Testis (tissue), 2 donors: ENCODE data around the gene MGLL.

ENCODE experiments used
- POLR2A ChIP-seq: fragments of 450-650 bp; IDR thresholded peaks from one replicate; pipeline ENCODE4 v1.6.1; 2017; ENCODE audit warnings: antibody characterized with exemption, mild to moderate bottlenecking, moderate library complexity
- TF ChIP-seq, protein P1 (sequence below), 3 experiments: fragments of 450-650 bp in 2 of 3; fragments of 200-600 bp in 1 of 3; sonication (generic) in 1 of 3; IDR thresholded peaks; one replicate each; pipeline ENCODE4 v1.5.1; 2016 to 2019; ENCODE audit warnings: antibody characterized with exemption in 3 of 3, mild to moderate bottlenecking in 2 of 3, moderate library complexity in 1 of 3

DNA sequence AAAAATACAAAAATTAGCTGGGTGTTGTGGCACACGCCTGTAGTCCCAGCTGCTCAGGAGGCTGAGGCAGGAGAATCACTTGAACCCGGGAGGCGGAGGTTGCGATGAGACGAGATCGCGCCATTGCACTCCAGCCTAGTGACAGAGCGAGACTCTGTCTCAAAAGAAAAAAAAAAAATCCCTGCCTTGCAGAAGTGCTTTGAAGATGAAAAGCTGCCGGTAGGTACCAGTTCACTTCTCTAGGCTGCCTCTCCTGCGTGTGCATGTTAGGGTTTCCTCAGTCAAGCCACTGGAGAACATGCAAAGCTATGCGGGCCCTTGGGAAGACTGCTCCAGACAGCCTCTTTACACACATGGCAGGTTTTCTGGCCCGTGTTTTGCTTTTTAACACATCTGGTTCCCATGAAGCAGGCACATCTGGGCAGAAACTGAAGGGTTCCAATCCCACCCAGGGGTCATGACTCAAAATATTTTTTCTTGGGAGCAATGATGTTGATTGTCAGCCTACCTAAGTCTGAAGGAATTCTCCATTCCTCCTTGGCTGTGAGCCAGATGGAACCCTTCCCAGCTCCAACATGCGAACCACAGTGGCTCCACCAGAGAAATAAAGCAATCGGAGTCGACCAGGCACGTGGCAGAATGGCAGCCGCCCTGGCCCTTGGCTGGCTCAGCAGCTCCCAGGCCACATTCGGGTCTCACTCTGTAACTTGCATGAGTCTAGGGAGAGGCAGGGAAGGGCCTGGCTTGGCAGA lies 29.6 kb downstream of the MGLL start:
- TF ChIP-seq, protein P1, sequence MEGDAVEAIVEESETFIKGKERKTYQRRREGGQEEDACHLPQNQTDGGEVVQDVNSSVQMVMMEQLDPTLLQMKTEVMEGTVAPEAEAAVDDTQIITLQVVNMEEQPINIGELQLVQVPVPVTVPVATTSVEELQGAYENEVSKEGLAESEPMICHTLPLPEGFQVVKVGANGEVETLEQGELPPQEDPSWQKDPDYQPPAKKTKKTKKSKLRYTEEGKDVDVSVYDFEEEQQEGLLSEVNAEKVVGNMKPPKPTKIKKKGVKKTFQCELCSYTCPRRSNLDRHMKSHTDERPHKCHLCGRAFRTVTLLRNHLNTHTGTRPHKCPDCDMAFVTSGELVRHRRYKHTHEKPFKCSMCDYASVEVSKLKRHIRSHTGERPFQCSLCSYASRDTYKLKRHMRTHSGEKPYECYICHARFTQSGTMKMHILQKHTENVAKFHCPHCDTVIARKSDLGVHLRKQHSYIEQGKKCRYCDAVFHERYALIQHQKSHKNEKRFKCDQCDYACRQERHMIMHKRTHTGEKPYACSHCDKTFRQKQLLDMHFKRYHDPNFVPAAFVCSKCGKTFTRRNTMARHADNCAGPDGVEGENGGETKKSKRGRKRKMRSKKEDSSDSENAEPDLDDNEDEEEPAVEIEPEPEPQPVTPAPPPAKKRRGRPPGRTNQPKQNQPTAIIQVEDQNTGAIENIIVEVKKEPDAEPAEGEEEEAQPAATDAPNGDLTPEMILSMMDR (IDR thresholded peaks at IDR 0.05) = no peak
- no peak for TF ChIP-seq POLR2A
